Mesendoderm (in vitro differentiated cells): ENCODE measurements around the gene LRRC75A.
A peak's percentile ranks its signal among the peaks of the same experiment; 100 is the strongest.

Experiments used
- DNase-seq: peaks from one replicate; pipeline ENCODE4 v3.0.0; 2013
- H2AK5ac ChIP-seq: 2 replicates; pipeline ENCODE4 v1.6.1; 2013; ENCODE audit warnings: low read length, inconsistent platforms
- H2BK120ac ChIP-seq: 2 replicates; pipeline ENCODE4 v1.6.1; 2013; ENCODE audit warnings: low read depth, mild to moderate bottlenecking, low read length, moderate library complexity, mixed read lengths
- H2BK15ac ChIP-seq: replicated peaks from 2 replicates; pipeline ENCODE4 v1.6.1; 2013; ENCODE audit warnings: low read depth, mild to moderate bottlenecking, moderate library complexity
- H2BK5ac ChIP-seq: 2 replicates; pipeline ENCODE4 v1.6.1; 2013; ENCODE audit warnings: low read length, inconsistent platforms
- H3K18ac ChIP-seq: 2 replicates; pipeline ENCODE4 v1.6.1; 2013; ENCODE audit warnings: mild to moderate bottlenecking, low read length, mixed read lengths
- H3K23ac ChIP-seq: one replicate; pipeline ENCODE4 v1.6.1; 2013; ENCODE audit warnings: low read length
- H3K27ac ChIP-seq: 2 replicates; pipeline ENCODE4 v1.5.1; 2013; ENCODE audit warnings: low read depth, mild to moderate bottlenecking, inconsistent platforms, low read length, moderate library complexity
- H3K27me3 ChIP-seq: 2 replicates; pipeline ENCODE4 v1.6.1; 2013; ENCODE audit warnings: low read length, control low read depth, mild to moderate bottlenecking, inconsistent platforms; ENCODE audit not compliant: insufficient read depth, poor library complexity
- H3K36me3 ChIP-seq: 2 replicates; pipeline ENCODE4 v1.6.1; 2013; ENCODE audit warnings: low read length, inconsistent platforms; ENCODE audit not compliant: control insufficient read depth, insufficient read depth
- H3K4ac ChIP-seq: one replicate; pipeline ENCODE4 v1.6.1; 2013; ENCODE audit warnings: low read depth, mild to moderate bottlenecking, low read length, moderate library complexity
- H3K4me1 ChIP-seq: 2 replicates; pipeline ENCODE4 v1.6.1; 2013; ENCODE audit warnings: low read depth, low read length, inconsistent platforms; ENCODE audit not compliant: control insufficient read depth
- H3K4me2 ChIP-seq: 2 replicates; pipeline ENCODE4 v1.6.1; 2013; ENCODE audit warnings: low read length
- H3K4me3 ChIP-seq: 2 replicates; pipeline ENCODE4 v1.5.1; 2013; ENCODE audit warnings: mild to moderate bottlenecking, low read length
- H3K56ac ChIP-seq: one replicate; pipeline ENCODE4 v1.6.1; 2013; ENCODE audit warnings: low read length
- H3K79me1 ChIP-seq: 2 replicates; pipeline ENCODE4 v1.6.1; 2013; ENCODE audit warnings: low read length, inconsistent platforms
- H3K79me2 ChIP-seq: 2 replicates; pipeline ENCODE4 v1.6.1; 2013; ENCODE audit warnings: mild to moderate bottlenecking, low read length; ENCODE audit not compliant: control insufficient read depth, insufficient read depth
- H3K9ac ChIP-seq: 2 replicates; pipeline ENCODE4 v1.6.1; 2013; ENCODE audit warnings: low read length, inconsistent platforms
- H4K5ac ChIP-seq: one replicate; pipeline ENCODE4 v1.6.1; 2013; ENCODE audit warnings: low read length
- H4K8ac ChIP-seq: one replicate; pipeline ENCODE4 v1.6.1; 2013; ENCODE audit warnings: low read depth, mild to moderate bottlenecking, control low read depth, low read length, moderate library complexity
- WGBS: extraction: QIAGEN DNeasy Blood & Tissue Kit; methylation state at CpG from one replicate; pipeline ENCODE4 v1.1.7; 2013; ENCODE audit warnings: low lambda C conversion rate, missing lambda C conversion rate; ENCODE audit not compliant: insufficient coverage; ENCODE audit errors: extremely low coverage; 5-methylcytosine and 5-hydroxymethylcytosine counted together

LRRC75A gene

DNA sequence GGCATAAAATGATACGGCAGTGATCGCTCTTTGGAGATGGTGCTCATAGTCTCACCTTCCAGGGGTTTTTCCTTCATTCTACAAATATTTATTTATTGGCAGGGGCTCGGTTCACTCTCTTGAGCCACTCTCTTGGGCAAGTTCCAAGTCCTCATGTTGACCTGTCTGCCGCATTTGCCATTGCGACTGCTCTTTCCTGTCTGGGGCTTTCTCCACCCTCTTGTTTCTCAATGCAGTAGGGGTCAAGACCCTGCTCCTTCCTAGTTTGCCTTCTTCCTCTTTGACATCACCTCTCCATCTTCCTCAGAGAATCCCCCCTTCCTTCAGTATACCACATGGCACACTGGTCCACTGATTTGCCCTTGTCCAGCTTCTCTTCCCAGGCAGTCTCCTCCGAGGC lies 21.9 kb upstream of the LRRC75A start:
- no peak for DNase-seq
- peaks cover 4% of the 10 kb centered on the region for H3K4me1 ChIP-seq
- no peak overlapping the region for H3K23ac ChIP-seq
- H4K5ac ChIP-seq = no peak overlapping the region
- no peak overlapping the region for H3K27ac ChIP-seq
- H3K79me2 ChIP-seq = no peaks in the 10 kb centered on the region
- no peak overlapping the region for H3K9ac ChIP-seq
- H4K8ac ChIP-seq = no peak overlapping the region
- H3K18ac ChIP-seq = no peak overlapping the region
- no CpG with 5 or more reads among the region's 6 CpGs for WGBS
- no peak overlapping the region for H3K56ac ChIP-seq
- no peak overlapping the region for H3K4me3 ChIP-seq
- no peaks in the 10 kb centered on the region for H3K36me3 ChIP-seq
- no peak overlapping the region for H3K4me2 ChIP-seq
- no peak overlapping the region for H2BK5ac ChIP-seq
- no peak overlapping the region for H2BK120ac ChIP-seq
- H2BK15ac ChIP-seq = no peak overlapping the region
- no peak overlapping the region for H2AK5ac ChIP-seq
- no peaks in the 10 kb centered on the region for H3K27me3 ChIP-seq
- H3K4ac ChIP-seq = no peak overlapping the region
- no peaks in the 10 kb centered on the region for H3K79me1 ChIP-seq

DNA sequence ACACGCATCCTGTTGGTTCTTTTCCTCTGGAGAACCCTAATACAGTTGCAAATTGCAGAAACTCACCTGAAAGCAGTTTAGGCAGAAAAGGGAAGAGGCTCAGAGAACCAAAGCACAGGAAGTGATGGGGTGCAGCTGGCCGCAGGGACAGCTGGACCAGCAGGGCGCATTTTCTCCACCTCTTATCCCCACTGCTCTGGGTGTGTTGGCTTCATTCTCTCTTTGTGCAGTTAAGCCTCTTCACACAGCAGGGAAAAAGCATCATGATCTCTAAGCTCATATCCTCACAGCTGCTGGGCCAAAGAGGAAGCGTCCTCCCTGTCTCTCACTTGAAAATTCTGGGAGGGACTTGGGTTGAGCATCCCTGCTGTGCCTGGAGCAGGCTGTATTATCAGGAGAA lies 20.0 kb upstream of the LRRC75A start:
- H2BK120ac ChIP-seq = no peak overlapping the region
- no peak overlapping the region for H3K27ac ChIP-seq
- no peak overlapping the region for H3K4ac ChIP-seq
- WGBS = no CpG with 5 or more reads among the region's 4 CpGs
- H2BK5ac ChIP-seq = no peak overlapping the region
- no peak overlapping the region for H3K18ac ChIP-seq
- no peak overlapping the region for H3K56ac ChIP-seq
- no peak overlapping the region for H4K5ac ChIP-seq
- no peaks in the 10 kb centered on the region for H3K27me3 ChIP-seq
- H4K8ac ChIP-seq = no peak overlapping the region
- no peaks in the 10 kb centered on the region for H3K36me3 ChIP-seq
- H3K4me2 ChIP-seq = no peak overlapping the region
- no peaks in the 10 kb centered on the region for H3K79me1 ChIP-seq
- no peak overlapping the region for H3K23ac ChIP-seq
- H3K9ac ChIP-seq = no peak overlapping the region
- peaks cover 4% of the 10 kb centered on the region for H3K4me1 ChIP-seq
- peak; percentile 59 for DNase-seq
- no peak overlapping the region for H2AK5ac ChIP-seq
- no peak overlapping the region for H3K4me3 ChIP-seq
- no peak overlapping the region for H2BK15ac ChIP-seq
- no peaks in the 10 kb centered on the region for H3K79me2 ChIP-seq

DNA sequence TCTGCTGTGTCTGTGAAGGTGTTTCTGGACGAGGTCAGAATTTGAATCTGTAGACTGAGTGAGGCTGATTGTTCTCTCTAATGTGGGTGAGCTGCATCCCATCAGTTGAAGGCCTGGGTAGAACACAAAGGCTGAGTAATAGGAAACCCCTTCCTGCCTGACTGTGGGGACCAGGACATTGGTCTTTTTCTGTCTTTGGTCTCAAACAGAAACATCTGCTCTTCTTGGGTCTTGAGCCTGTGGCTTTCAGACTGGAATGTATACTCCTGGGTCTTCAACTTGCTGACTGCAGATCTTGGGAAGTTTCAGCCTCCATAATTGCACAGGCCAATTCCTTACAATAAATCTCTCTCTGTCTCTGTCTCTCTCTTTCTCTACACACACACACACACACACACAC lies 19.6 kb upstream of the LRRC75A start:
- Histone ChIP-seq H3K56ac (no peak overlapping the region), H2BK5ac (no peak overlapping the region)

GRCh38 chr17:16507918-16508533 lies 16.0 kb upstream of the LRRC75A start:
- Histone ChIP-seq H3K9ac (no peak overlapping the region), H3K18ac (no peak overlapping the region), H3K27me3 (no peaks in the 10 kb centered on the region), H4K5ac (no peak overlapping the region), H3K4me1 (peaks cover 4% of the 10 kb centered on the region), H3K4ac (no peak overlapping the region), H3K23ac (no peak overlapping the region), H2BK15ac (no peak overlapping the region), H3K4me2 (no peak overlapping the region), H3K4me3 (no peak overlapping the region), H3K27ac (no peak overlapping the region), H3K79me2 (no peaks in the 10 kb centered on the region), H4K8ac (no peak overlapping the region), H2BK5ac (no peak overlapping the region), H3K36me3 (no peaks in the 10 kb centered on the region), H3K79me1 (no peaks in the 10 kb centered on the region), H3K56ac (no peak overlapping the region), H2BK120ac (no peak overlapping the region), H2AK5ac (no peak overlapping the region)
- DNase-seq = no peak
- no CpG with 5 or more reads among the region's 8 CpGs for WGBS

More for the DNA sequence above, 19.6 kb upstream of the LRRC75A start:
- Histone ChIP-seq H3K9ac (no peak overlapping the region), H3K27me3 (no peaks in the 10 kb centered on the region), H2AK5ac (no peak overlapping the region), H4K5ac (no peak overlapping the region), H3K79me2 (no peaks in the 10 kb centered on the region), H3K4me1 (peaks cover 4% of the 10 kb centered on the region), H3K4me3 (no peak overlapping the region), H3K23ac (no peak overlapping the region), H3K79me1 (no peaks in the 10 kb centered on the region), H3K18ac (no peak overlapping the region), H3K36me3 (no peaks in the 10 kb centered on the region), H2BK15ac (no peak overlapping the region), H3K27ac (no peak overlapping the region), H4K8ac (no peak overlapping the region), H2BK120ac (no peak overlapping the region), H3K4ac (no peak overlapping the region), H3K4me2 (no peak overlapping the region)
- no CpG with 5 or more reads among the region's 1 CpG for WGBS
- DNase-seq = no peak

DNA sequence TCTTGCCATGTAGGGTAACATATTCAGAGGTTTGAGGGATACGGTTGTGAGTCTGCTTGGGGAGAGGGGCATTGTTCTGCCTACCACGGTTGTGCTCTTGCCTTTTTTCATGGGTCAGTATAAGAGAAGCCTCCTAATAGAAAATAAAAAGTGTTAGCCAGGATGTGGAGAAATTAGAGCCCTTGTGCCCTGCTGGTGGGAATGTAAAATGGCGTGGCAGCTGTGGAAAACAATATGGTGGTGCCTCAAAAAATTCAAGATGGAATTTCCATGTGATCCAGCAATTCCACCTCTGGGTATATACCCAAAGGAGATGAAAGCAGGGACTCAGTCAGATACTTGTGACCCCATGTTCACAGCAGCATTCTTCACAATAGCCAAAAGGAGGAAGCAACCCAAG lies 14.2 kb upstream of the LRRC75A start:
- no peak overlapping the region for H2BK5ac ChIP-seq
- no peaks in the 10 kb centered on the region for H3K4me1 ChIP-seq
- no peak overlapping the region for H4K5ac ChIP-seq
- no peak overlapping the region for H3K4me3 ChIP-seq
- no peak overlapping the region for H2AK5ac ChIP-seq
- no peak overlapping the region for H2BK120ac ChIP-seq
- H3K4me2 ChIP-seq = no peak overlapping the region
- DNase-seq = no peak
- H3K4ac ChIP-seq = no peak overlapping the region
- no peak overlapping the region for H3K9ac ChIP-seq
- no peak overlapping the region for H2BK15ac ChIP-seq
- H3K27ac ChIP-seq = no peak overlapping the region
- H3K79me1 ChIP-seq = no peaks in the 10 kb centered on the region
- H3K27me3 ChIP-seq = no peaks in the 10 kb centered on the region
- no peak overlapping the region for H4K8ac ChIP-seq
- H3K23ac ChIP-seq = no peak overlapping the region
- no peaks in the 10 kb centered on the region for H3K36me3 ChIP-seq
- H3K56ac ChIP-seq = no peak overlapping the region
- no peak overlapping the region for H3K18ac ChIP-seq
- no peaks in the 10 kb centered on the region for H3K79me2 ChIP-seq
- WGBS = no CpG with 5 or more reads among the region's 3 CpGs

DNA sequence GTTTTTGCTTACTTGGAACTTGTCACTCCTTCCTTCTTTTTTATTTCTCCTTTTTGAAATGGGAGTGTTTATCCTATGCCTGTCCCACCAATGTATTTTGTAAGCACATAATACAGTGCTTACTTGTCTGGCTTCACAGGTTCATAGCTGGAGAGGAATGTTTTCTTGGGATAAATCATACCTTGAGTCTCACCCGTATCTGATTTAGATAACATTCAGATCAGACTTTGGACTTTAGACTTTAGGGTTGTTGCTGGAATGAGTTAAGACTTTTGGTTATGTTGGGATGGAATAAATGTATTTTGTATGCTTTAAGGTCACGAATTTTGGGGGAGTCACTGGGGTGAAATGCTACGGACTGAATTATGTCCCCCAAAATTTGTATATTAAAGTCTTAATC lies 13.0 kb upstream of the LRRC75A start:
- H3K4me1 ChIP-seq = no peaks in the 10 kb centered on the region
- H3K23ac ChIP-seq = no peak overlapping the region
- H3K27ac ChIP-seq = no peak overlapping the region
- H3K4ac ChIP-seq = no peak overlapping the region
- H3K4me2 ChIP-seq = no peak overlapping the region
- no peak overlapping the region for H4K8ac ChIP-seq
- H3K18ac ChIP-seq = no peak overlapping the region
- no peaks in the 10 kb centered on the region for H3K36me3 ChIP-seq
- WGBS = 100% methylated on average over 1 of the region's 3 CpGs
- no peaks in the 10 kb centered on the region for H3K79me2 ChIP-seq
- H2AK5ac ChIP-seq = no peak overlapping the region
- H3K4me3 ChIP-seq = no peak overlapping the region
- no peak overlapping the region for H4K5ac ChIP-seq
- H2BK15ac ChIP-seq = no peak overlapping the region
- H3K79me1 ChIP-seq = no peaks in the 10 kb centered on the region
- H3K9ac ChIP-seq = no peak overlapping the region
- H3K56ac ChIP-seq = no peak overlapping the region
- DNase-seq = no peak
- H3K27me3 ChIP-seq = no peaks in the 10 kb centered on the region
- H2BK120ac ChIP-seq = no peak overlapping the region
- H2BK5ac ChIP-seq = no peak overlapping the region
